Hepatocyte (in vitro differentiated cells): Measurements from ENCODE around the gene ANG. TPM values are rescaled to one million over a fixed set of nuclear protein-coding genes. Genes with fewer than 3 reads are reported as not detected.
"Not testable (repeated sequence)": the region's sequence is repeated elsewhere in the genome, so short reads cannot be mapped to it uniquely, and the experiment has no call there.

ENCODE experiments used
- DNase-seq: peaks from one replicate; pipeline ENCODE4 v3.0.0-alpha.2; 2016; ENCODE audit warnings: low spot score
- H2AFZ ChIP-seq: fragments of 200-600 bp; sonication (generic); 2 replicates; pipeline ENCODE4 v1.6.0; 2016; ENCODE audit warnings: antibody characterized with exemption, mild to moderate bottlenecking
- H3K27ac ChIP-seq: fragments of 200-600 bp; sonication (generic); 2 replicates; pipeline ENCODE4 v1.5.1; 2016; ENCODE audit warnings: mild to moderate bottlenecking
- H3K27me3 ChIP-seq: fragments of 200-600 bp; sonication (generic); 2 replicates; pipeline ENCODE4 v1.6.1; 2016
- H3K36me3 ChIP-seq: fragments of 200-600 bp; sonication (generic); replicated peaks from 2 replicates; pipeline ENCODE4 v1.5.1; 2016; ENCODE audit warnings: low read depth; ENCODE audit not compliant: insufficient read depth
- H3K4me1 ChIP-seq: fragments of 200-600 bp; sonication (generic); 2 replicates; pipeline ENCODE4 v1.5.1; 2016; ENCODE audit warnings: mild to moderate bottlenecking, moderate library complexity; ENCODE audit not compliant: insufficient read depth
- H3K4me2 ChIP-seq: fragments of 200-600 bp; sonication (generic); 2 replicates; pipeline ENCODE4 v1.6.0; 2016
- H3K4me3 ChIP-seq: fragments of 200-600 bp; sonication (generic); 2 replicates; pipeline ENCODE4 v1.5.1; 2016; ENCODE audit warnings: mild to moderate bottlenecking
- H3K79me2 ChIP-seq: fragments of 200-600 bp; sonication (generic); 2 replicates; pipeline ENCODE4 v1.6.0; 2017; ENCODE audit warnings: mild to moderate bottlenecking
- H3K9me2 ChIP-seq: fragments of 200-600 bp; sonication (generic); replicated peaks from 2 replicates; pipeline ENCODE4 v1.6.0; 2017; ENCODE audit warnings: mild to moderate bottlenecking; ENCODE audit not compliant: insufficient read depth
- H3K9me3 ChIP-seq: fragments of 200-600 bp; sonication (generic); 2 replicates; pipeline ENCODE4 v1.5.1; 2016; ENCODE audit warnings: low read depth, mild to moderate bottlenecking
- H4K20me1 ChIP-seq: fragments of 200-600 bp; sonication (generic); 2 replicates; pipeline ENCODE4 v1.6.0; 2016; ENCODE audit warnings: mild to moderate bottlenecking; ENCODE audit not compliant: insufficient read depth, poor library complexity, severe bottlenecking
- EZH2 ChIP-seq: fragments of 200-600 bp; sonication (generic); IDR thresholded peaks from 2 replicates; pipeline ENCODE4 v1.6.1; 2016; ENCODE audit warnings: antibody characterized with exemption, mild to moderate bottlenecking, borderline replicate concordance
- EZH2phosphoT487 ChIP-seq: fragments of 200-600 bp; sonication (generic); IDR thresholded peaks from one replicate; pipeline ENCODE4 v1.6.1; 2018; ENCODE audit warnings: antibody characterized with exemption, mild to moderate bottlenecking, low read depth, moderate library complexity; ENCODE audit not compliant: unreplicated experiment, severe bottlenecking
- WGBS: methylation state at CpG from one replicate; pipeline ENCODE4 v1.1.6; 2016; ENCODE audit warnings: low lambda C conversion rate; ENCODE audit errors: missing lambda C conversion rate; 5-methylcytosine and 5-hydroxymethylcytosine counted together
- polyA plus RNA-seq: library from polyadenylated mRNA; unstranded; fragments of >200 nt; fragmentation: Nextera tagmentation; extraction: Ambion mirVana; gene quantifications from 2 replicates; pipeline ENCODE4 v1.2.1, GENCODE V29; 2016
- total RNA-seq: library from RNA; depleted of rRNA; stranded (reverse); fragments of >200 nt; gene quantifications from 2 replicates; pipeline ENCODE4 v1.2.3, GENCODE V29; 2014
- TF ChIP-seq, protein P1 (sequence below): fragments of 200-600 bp; sonication (generic); IDR thresholded peaks from 2 replicates; pipeline ENCODE4 v1.5.1; 2016; ENCODE audit warnings: antibody characterized with exemption, mild to moderate bottlenecking; ENCODE audit not compliant: poor library complexity

Gene ANG
- total and polyA plus RNA-seq, 2 experiments from 2014 or later, result 79.1 to 103 TPM

DNA sequence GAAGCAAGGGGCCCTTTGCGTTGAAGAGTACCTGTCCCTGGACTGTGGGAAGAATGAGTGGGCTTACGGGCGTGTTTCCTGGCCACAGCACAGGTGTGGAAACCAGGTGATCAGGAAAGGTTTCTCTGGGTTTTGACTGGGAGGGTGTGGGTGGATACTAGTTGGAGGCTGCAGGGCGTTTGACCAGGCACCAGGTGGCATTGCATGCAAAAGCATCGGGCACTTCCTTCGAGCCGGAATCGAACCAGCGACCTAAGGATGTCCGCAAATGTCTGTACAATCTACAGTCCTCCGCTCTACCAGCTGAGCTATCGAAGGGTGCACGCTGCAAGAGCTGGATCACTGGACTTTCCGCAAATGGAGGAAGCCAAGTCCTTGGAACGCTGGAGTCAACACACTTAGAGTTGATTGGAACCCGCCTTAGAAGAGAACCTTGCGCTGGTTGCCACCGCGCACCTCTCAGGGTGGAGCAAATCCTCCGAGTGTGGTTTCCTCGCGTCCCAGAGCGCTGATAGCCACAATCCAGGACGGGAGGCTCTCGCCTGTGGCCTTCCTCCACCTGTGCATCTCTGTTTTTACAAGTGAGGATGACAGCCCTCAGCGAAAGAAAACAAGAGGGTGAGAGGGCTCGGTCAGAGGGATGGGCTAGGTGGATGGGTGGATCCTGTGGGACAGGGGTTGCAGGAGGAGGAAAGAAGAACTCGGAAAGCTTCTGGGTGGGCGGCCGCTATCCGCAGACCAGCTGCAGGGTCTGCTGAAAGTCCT, 25.4 kb upstream of the ANG start:
- Histone ChIP-seq H3K27ac (no peak overlapping the region), H3K4me1 (no peaks in the 10 kb centered on the region), H3K9me2 (no peaks in the 10 kb centered on the region), H3K36me3 (no peaks in the 10 kb centered on the region), H3K4me3 (no peak overlapping the region), H3K4me2 (peak overlapping the region; percentile 72), H3K79me2 (no peaks in the 10 kb centered on the region), H2AFZ (peak overlapping the region; percentile 21), H4K20me1 (no peaks in the 10 kb centered on the region), H3K9me3 (no peaks in the 10 kb centered on the region), H3K27me3 (peaks cover 20% of the 10 kb centered on the region)
- 7% methylated on average over 31 of the region's 31 CpGs for WGBS
- TF ChIP-seq, protein P1, sequence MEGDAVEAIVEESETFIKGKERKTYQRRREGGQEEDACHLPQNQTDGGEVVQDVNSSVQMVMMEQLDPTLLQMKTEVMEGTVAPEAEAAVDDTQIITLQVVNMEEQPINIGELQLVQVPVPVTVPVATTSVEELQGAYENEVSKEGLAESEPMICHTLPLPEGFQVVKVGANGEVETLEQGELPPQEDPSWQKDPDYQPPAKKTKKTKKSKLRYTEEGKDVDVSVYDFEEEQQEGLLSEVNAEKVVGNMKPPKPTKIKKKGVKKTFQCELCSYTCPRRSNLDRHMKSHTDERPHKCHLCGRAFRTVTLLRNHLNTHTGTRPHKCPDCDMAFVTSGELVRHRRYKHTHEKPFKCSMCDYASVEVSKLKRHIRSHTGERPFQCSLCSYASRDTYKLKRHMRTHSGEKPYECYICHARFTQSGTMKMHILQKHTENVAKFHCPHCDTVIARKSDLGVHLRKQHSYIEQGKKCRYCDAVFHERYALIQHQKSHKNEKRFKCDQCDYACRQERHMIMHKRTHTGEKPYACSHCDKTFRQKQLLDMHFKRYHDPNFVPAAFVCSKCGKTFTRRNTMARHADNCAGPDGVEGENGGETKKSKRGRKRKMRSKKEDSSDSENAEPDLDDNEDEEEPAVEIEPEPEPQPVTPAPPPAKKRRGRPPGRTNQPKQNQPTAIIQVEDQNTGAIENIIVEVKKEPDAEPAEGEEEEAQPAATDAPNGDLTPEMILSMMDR, result peak; percentile 39
- TF ChIP-seq EZH2 (peak; percentile 37), EZH2phosphoT487 (no peak)
- DNase-seq, result peak; percentile 74

DNA sequence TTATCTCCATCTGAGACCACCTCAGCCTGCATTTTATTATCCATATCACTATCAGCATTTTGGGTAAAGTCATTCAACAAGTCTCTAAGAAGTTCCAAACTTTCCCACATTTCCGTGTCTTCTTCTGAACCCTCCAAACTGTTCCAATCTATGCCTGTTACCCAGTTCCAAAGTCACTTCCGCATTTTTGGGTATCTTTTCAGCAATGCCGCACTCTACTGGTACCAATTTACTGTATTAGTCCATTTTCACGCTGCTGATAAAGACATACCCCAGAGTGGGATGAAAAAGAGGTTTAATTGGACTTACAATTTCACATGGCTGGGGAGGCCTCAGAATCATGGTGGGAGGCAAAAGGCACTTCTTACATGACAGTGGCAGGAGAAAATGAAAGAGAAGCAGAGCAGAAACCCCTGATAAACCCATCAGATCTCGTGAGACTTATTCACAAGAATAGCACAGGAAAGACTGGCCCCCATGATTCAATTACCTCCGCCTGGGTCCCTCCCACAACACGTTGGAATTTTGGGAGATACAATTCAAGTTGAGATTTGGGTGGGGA, 22.1 kb upstream of the ANG start:
- DNase-seq, H3K27ac ChIP-seq, H3K9me3 ChIP-seq, H3K4me2 ChIP-seq, H3K79me2 ChIP-seq, H3K4me3 ChIP-seq, H3K36me3 ChIP-seq, H2AFZ ChIP-seq, H4K20me1 ChIP-seq, H3K4me1 ChIP-seq, H3K9me2 ChIP-seq: not testable (repeated sequence)
- 88% methylated on average over 7 of the region's 7 CpGs for WGBS
- H3K27me3 ChIP-seq, result peaks cover 20% of the 10 kb centered on the region

DNA sequence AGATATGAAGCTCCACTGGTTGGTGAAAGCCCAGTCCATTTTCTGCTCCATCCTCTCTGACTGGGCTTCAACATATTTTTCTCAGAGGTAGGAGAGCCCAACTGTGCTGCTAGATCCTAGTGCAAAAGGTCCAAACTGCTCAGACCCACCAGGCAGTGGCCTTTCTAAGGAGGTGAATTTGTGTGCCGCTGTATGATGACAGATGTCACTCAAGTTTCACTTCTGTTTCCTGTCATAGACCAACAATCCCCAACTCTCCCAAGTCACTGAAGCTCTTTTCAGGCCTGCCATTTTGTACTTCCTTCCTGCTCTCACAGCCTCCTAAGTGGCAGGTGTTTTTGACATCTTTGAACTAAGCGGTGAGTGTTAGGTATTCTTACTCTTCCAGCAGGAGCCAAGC, 20.6 kb upstream of the ANG start:
- Histone ChIP-seq H3K9me2 (no peaks in the 10 kb centered on the region), H4K20me1 (no peaks in the 10 kb centered on the region), H3K4me3 (no peak overlapping the region), H3K27ac (no peak overlapping the region), H3K4me2 (no peak overlapping the region), H3K4me1 (no peaks in the 10 kb centered on the region), H3K79me2 (no peaks in the 10 kb centered on the region), H3K36me3 (no peaks in the 10 kb centered on the region), H3K27me3 (peaks cover 10% of the 10 kb centered on the region), H3K9me3 (no peaks in the 10 kb centered on the region), H2AFZ (no peak overlapping the region)
- 98% methylated on average over 2 of the region's 2 CpGs for WGBS
- DNase-seq, result no peak
- TF ChIP-seq EZH2 (no peak), EZH2phosphoT487 (no peak)
- TF ChIP-seq, protein P1, result no peak

DNA sequence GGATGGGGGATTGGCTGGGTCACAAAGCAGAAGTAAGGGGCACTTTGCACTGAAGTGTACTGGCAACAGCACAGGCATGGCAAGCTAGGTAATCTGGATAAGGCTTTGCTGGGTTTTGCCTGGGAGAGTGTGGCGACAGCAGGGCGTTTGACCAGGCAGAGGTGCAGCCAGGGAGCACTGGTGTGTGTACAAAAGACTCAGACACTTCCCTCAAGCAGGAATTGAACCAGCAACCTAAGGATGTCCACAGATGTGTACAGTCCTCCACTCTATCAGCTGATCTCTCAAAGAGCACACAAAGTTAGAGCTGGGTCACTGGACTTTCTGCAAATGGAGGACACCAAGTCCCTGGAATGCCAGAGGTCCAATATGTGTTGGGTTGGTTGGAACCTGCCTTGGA, 19.6 kb upstream of the ANG start:
- Histone ChIP-seq H3K4me1 (no peaks in the 10 kb centered on the region), H4K20me1 (no peaks in the 10 kb centered on the region), H2AFZ (no peak overlapping the region), H3K27me3 (peaks cover under 1% of the 10 kb centered on the region), H3K27ac (no peak overlapping the region), H3K4me2 (no peak overlapping the region), H3K4me3 (no peak overlapping the region), H3K9me3 (no peaks in the 10 kb centered on the region), H3K36me3 (no peaks in the 10 kb centered on the region), H3K79me2 (no peaks in the 10 kb centered on the region), H3K9me2 (no peaks in the 10 kb centered on the region)
- no peak for DNase-seq
- 91% methylated on average over 2 of the region's 2 CpGs for WGBS
- TF ChIP-seq, protein P1, result no peak
- no peak for TF ChIP-seq EZH2phosphoT487
- no peak for TF ChIP-seq EZH2
